NCI-H2081 treated with DMSO at 0.1 percent for 48 hours (cell line): ENCODE data around the gene OBP2B.
"Not testable (repeated sequence)": the region's sequence is repeated elsewhere in the genome, so short reads cannot be mapped to it uniquely, and the experiment has no call there.

Experiments used
- DNase-seq: peaks from one replicate; lab custom pipeline; 2025; lab: John Stamatoyannopoulos, UW

Gene OBP2B, protein sequence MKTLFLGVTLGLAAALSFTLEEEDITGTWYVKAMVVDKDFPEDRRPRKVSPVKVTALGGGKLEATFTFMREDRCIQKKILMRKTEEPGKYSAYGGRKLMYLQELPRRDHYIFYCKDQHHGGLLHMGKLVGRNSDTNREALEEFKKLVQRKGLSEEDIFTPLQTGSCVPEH

DNA sequence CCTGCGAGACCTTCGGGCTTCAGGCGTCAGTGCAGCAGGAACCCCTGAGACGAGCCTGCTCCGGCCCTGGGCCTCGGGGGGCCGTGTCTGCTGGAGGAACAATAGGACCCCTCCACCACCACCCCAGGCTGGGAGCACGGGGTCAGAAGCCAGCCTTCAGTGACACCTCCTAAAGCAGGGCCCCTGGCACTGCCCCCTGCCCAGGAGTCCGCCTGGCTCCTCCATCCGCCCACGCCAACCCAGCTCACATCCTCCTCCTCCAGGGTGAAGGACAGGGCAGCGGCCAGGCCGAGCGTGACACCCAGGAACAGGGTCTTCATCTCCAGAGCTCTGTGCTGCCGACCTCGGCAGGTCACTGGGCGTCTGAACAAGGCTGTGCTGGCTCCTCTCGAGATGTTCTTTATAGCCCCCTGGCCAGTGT is at the start of gene OBP2B:
TSS of gene OBP2B (minus strand) at position 371 of the 421 bp plus-strand sequence. CDS start at position 320, 51 bp downstream.
- DNase-seq: not testable (repeated sequence)

DNA sequence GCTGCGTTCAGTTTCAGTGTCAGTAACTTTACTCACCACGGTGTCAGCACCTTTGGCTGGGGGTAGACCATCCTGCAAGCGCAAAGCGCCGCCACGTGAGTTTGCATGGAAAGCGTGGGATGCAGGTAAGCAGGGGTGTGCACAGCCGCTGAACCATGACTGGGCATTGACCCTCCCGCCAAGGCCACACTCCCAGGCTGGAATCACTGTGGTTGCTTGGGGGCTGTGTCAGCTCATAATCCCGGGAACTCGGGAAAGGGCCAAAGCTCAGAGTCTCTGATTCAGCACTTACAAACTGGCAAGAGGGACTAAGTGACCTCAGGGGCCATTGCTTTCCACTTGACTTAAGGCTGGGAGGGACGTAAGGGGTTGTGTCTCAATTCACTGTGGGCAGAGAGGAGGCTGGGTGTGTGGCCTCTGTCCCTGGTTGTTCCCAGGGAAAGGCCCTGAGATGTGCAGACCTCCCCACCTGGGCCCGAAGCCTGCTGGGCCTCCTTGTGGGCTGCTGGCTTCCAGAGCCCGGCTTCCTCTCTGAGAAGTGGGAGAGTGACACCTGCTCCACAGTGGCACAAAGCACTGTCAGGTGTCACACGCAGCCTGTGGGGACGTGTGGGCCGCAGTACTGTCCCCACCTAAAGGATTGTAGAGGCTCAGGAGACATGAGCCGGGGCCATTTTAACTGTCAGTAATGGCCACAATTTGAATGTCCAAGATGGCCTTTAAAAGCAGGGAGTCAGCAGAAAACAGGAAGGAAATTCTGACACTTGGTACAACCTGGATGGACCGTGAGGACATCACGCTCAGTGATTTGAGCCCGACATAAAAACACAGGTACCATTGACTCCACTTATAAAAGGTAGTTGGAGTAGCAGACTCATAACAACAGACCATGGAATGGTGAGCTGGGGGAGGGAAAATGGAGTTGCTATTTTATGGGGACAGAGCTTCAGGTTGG is 49.3 kb upstream of the OBP2B start:
- no peak for DNase-seq

DNA sequence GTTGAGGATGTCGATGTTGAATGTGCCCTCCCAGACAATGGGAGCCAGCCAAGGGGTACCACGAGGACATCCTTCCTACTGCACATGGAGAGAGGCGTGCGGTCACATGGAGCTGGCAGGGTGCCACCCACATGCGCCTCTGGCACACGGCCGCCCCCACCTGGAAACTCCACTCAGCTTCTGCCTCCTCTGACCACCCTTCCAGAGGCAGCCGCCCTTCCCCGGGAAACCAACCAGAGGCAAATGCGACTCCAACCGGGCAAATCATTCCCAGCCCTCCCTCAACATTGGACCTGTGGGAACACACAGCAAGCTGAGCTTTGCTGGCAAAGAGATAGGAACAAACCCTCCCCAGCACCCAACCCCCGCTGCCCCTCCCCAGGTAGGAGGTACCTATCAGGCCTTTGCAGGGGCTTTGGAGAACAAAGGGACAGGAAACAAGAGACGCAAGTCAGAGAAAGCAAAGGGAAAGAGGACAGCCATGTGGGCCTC is 48.5 kb upstream of the OBP2B start:
- no peak for DNase-seq

DNA sequence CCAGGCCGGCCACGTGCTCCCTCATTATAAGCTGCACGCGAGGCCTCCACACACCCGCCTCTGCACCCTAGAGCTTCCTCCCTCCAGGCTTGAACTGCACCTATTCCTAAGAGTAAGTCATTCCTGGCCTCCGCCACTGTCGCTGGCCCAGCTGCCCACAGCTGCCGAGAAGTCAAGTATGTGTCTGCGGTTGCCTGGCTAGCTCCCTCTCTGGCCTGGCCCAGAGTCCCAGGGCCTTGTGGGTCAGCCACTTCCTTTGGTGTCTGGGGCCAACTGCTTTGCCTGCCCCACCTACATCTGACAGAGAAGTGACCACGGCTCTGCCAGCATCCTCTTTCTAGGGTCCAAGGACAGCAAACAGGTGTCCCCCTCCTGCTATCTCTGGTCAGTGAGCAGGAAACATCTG is 47.6 kb upstream of the OBP2B start:
- DNase-seq: no peak

DNA sequence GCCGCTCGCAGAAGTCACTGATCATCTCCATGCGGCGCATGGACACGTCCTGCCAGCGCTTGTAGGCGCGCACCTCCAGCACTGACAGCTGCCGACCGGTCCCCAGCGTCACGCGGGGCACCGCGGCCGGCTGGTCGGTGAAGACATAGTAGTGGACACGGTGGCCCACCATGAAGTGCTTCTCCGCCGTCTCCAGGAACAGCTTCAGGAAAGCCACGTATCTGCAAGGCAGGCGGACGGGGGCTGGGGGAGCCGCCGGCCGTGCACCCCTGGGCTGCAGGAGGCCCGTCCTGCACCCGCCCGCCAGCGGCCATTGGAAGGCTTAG is 47.0 kb upstream of the OBP2B start:
- no peak for DNase-seq

DNA sequence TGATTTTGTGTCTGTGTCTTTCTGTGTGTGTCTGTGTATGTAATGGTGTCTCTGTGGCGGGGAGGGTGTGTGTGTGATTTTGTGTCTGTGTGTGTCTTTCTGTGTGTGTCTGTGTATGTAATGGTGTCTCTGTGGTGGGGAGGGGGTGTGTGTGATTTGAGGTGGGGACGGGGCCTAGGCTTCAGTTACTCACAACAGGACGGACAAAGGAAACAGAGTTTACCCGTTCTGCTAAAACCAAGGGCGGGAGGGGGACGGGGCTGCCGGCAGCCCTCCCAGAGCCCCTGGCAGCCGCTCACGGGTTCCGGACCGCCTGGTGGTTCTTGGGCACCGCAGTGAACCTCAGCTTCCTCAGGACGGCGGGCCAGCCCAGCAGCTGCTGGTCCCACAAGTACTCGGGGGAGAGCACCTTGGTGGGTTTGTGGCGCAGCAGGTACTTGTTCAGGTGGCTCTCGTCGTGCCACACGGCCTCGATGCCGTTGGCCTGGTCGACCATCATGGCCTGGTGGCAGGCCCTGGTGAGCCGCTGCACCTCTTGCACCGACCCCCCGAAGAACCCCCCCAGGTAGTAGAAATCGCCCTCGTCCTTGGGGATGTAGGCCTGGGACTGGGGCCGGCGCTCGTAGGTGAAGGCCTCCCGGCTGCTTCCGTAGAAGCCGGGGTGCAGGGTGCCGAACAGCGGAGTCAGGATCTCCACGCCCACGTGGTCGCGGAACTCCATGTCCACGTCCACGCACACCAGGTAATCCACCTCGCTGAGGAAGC is 46.5 kb upstream of the OBP2B start:
- no peak for DNase-seq

DNA sequence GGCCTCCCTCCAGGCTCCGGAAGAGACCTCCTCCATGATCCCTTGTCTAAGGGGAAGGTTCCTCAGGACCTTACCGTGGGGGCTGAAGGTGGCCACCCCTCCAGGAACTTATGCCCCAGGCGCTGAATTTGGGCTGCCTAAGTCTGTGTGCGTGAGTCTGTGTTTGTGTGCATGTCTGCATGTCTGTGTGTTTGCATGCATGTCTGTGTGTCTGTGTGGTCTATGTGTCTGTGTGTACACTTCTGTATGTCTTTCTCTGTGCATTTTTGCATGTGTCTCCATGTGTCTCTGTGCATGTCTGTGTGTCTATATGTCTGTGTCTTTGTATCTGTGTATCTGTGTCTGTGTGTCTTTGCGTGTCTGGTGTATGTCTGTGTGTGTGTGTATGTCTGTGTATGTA is 45.4 kb upstream of the OBP2B start:
- DNase-seq: no peak

DNA sequence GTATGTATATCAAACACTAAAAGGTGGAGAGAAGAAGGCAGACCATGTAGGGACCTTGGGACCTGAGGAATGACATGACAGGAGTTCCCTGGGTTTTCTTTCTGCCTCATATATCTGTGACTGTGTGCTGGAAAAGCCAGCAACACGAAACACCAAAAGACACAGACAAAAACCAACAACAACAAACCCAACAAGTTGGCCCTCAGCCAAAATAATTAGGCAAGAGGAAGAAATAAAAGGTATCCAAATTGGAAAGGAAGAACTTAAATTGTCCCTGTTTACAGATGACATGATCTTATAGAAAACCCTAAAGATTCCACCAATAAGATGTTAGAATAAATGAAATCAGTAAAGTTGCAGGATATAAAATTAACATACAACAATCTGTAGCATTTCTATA is 44.2 kb upstream of the OBP2B start:
- no peak for DNase-seq

DNA sequence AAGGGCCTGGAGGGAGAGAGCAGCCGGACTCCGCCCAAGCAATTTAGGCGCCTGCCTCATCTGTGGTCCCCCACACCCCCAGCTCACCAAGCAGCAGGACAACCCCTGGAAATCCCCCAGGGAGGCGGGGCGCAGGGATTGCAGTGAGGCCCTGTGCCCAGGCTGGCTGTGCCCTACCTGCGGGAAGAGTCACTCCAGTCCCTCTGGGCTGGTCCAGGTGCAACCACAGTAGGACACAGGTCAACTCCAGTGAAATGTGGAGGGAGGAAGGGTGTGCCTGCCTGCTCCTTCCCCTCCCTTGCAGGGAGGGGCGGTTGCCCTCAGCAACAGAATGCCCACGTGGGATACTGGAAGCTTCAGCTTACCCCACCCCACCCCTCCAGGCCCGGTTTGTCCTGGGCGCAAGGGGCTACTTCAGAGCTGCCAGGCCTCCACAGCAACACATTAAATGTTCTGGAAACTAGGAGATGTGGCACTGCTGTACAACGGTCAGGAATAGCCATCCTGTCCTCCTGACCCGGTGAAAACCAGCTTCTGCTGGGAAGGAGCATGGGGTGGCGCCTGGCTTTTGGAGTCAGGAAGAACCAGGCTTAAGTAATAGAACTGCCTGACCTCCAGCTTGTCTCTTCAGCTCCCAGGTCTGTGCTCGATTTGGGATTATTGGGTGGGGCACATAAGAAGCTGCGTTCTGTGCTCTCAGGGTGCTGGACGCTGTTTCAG is 43.4 kb upstream of the OBP2B start:
- DNase-seq: no peak

DNA sequence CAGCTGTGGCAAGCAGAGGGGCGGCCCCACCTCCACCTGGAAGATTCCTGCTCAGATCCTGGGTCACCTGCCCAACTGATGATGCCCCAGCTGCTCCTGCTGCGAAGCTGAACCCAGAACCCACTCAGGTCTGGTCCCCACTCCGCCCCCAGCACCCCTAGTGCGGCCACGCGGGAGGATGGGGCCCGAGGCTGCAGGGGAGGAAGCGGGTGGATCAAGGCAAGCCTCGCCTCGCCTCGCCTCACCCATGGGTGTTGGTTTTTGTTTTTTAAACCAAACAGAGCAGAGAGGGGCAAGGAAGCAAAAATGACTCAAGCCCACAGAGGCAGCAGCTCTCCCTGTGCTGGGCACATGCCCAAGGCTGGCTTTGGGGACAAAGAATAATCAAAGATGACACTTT is 42.7 kb upstream of the OBP2B start:
- DNase-seq: no peak

DNA sequence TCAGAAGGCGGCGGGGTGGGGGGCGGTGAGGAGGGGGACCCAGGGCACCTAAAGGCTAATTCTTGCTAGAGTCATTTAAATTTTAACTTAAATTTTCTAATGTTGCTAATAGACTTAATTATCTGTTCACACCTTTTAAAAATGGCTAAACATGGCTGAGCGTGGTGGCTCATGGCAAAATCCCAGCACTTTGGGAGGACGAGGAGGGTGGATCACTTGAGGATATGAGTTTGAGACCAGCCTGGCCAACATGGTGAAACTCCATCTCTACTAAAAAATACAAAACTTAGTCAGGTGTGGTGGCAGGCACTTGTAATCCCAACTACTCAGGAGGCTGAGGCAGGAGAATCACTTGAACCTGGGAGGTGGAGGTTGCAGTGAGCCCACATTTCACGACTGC is 42.2 kb upstream of the OBP2B start:
- not testable (repeated sequence) for DNase-seq

DNA sequence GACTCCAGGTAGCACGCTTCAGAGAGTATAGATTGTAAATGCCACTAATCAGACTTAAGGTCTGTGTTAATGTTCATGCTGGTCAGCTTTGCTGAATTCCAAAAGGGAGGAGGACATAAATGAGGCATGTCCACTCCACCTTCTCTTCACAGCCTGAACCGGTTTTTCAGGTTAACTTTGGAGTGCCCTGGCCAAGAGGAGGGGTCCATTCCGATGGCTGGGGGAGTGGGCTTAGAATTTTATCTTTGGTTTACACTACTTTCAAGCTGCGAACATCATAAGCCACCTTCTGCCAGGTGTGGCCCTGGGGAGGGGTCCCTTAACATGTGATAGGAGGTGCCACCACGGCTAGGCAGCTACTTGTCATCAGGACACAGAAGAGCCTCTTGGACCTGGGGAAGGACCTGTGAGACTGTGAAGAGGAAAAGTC is 41.7 kb upstream of the OBP2B start:
- DNase-seq: no peak

DNA sequence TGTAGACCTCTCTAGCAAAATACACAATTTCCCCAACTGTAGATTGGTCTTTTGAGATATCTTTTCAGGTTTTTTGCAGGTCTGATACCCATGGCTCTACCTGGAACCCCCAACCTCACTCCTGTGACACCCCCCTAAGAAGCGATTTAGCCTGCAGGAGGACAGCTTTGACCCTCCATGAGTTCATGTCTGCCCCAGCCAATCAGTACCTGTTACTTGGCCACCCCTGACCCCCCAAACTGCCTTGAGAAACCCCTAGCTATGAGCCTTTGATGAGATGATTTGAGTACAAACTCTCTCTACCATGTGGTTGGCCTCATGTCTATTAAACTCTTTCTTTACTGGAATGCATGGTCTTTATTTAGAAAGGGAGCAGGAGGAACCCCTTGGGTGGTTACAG is 40.3 kb upstream of the OBP2B start:
- no peak for DNase-seq

DNA sequence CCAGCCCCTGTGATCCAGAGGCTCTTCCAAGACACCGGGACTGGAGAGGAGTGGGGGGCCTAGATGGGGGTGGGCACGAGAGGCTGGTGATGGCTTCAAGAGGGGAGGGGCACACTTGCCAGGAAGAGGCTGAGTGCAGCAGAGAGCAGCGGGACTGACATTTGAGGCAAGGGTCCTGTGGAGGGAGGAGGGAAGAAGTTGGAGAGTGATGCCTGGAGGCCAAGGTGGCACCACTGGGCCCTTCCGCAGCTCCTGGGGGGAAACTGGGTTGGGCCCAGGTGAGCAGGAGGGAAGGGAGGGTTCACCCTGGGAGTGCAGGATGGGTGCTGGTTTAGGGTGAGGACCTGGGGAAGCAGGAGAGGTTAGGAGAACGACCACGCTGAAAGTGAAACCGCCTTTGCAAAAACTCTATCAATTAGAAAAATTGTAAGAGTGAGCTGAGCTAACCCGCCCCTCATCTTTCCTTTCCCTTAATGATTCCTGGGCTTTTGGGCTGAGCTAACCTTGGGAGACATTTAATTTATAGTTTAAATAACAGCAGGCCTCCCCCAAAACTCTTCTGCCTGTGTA is 39.8 kb upstream of the OBP2B start:
- DNase-seq: no peak

DNA sequence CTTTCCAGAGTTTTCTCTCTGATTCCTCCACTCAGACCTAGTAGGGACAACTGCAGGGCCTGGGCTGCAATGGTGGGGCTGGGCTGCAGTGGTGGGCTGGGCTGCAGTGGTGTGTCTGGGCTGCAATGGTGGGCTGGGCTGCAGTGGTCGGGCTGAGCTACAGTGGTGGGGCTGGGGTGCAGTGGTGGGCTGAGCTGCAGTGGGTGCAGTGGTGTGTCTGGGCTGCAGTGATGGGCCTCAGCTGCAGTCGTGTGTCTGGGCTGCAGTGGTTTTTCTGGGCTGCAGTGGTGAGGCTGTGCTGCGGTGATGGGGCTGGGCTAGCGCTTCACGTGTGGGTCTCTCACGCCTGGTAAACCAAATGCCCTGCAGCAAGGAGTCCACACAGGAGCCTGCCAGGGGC is 38.6 kb upstream of the OBP2B start:
- DNase-seq: no peak

DNA sequence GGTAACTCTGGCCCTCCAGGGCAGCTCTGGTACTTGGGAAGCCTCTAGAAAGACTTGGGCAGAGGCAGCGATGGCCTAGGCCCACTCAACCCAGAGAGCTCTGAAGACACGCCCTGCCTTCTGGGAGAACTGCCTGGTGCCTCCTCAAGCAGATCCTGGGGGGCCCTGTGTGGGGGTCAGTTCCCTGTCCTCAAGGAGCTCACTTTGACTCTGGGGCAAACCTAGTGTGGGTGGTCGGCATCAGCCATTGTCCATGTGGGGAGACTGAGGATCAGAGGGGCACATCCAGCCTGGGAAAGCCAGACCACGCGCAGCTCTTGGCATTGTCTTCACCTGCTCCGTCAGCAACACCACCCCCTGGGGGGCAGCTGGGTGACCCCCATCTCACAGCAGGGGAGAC is 37.9 kb upstream of the OBP2B start:
- DNase-seq: no peak

DNA sequence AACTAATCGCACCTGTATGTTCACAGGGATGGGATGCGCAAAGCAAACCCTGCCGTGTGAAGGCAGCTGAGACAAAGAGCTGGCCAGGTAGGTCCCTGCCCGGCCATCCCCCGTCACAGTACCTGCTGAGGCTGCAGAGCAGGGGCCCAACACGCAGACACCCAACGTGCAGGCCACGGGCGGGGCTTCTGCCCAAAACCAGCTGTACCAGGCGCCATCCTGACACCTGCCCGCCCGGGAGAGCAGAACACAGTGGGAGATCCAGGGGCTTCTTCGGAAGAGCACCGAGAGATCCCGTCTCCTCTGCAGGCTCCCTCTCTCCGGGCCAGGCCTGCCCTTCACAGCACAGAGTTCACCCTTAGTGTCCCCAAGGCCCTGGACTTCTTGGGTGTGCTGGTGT is 37.5 kb upstream of the OBP2B start:
- DNase-seq: no peak

DNA sequence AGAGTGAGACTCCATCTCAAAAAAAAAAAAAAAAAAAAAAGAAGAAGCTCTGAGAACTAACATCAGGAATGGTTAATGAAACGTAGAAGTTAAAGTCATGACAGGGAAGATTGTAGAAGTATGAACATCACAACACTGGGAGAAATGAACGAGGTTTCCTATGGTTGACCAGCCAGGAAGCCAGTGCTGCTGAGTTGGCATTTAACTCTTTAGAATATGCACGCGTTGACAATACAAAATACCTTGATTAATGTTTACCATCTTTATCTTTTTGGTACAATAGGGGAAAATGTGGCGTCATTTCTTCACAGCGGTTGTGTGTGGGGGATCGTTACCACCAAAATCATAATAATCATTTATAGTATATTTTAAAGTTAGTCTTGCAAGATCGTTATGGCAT is 33.9 kb upstream of the OBP2B start:
- no peak for DNase-seq

DNA sequence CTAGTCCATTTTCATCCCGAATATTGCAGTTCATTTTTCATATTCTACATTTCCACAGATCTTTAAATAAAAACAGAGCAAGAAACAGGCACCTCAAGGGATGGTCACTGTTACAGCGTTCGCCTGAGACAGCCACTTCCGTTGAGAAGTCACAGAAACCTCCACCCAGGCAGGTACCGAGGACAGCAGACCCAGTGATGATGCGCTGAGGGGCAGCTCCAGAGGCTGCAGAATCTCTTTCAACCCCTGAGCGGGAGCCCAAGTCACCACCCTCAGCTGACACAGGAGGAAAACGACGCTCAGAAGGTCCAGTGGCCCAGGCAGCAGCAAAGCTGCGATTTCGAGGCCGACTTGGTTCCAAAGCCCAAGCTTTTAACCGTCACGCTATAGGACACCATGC is 33.2 kb upstream of the OBP2B start:
- DNase-seq: no peak

DNA sequence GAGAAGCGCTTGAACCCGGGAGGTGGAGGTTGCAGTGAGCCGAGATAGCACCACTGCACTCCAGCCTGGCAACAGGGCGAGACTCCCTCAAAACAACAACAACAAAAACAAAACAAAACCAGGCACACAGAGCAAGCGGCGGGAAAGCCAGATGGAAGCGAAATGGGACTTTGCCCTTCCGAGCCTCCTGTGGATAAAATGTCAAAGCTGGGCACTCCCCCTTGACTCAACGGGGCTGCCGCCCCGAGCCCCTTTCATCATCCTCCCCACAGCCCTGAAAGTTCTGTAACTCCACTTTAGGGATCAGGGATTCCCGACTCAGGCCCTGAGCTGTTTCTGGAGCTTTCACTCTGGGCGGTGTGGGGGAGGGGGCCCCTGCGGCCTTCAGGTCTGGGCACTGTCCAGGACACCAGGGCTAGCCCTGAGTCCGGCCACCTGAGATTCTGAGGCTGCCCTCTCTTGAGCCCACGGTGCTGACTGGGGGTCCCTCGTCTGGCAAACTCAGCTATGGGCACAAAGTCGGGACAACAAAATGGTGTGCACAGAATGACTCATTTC is 30.6 kb upstream of the OBP2B start:
- DNase-seq: no peak

DNA sequence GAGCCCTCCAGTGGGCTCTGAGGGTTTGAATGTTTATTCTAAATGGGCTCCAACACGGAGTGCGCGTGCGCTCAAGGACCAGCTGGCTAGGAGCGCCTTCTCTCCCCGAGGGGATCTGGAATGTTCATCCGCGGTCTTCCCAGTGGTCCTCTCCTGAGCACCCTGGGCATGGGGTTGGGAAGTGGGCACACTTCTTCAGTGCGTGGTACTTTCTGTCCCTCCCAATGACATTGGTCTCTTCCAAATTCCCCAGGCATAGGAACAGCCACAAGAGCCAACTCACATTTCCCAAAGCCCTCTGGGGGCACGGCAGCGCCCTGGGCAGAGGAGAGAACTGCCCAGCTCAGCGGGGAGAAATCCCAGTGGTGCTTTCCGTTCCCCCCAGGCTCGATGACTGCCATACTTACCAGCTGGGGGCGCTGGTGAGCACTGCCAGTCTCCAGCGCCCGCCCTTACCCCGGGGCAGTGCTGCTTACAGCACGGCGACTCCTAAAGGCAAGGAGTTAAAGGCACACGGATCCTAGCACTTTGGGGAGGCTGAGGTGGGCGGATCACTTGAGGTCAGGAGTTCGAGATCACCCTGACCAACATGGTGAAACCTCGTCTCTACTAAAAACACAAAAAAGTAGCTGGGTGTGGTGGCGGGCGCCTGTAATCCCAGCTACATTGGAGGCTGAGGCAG is 29.9 kb upstream of the OBP2B start:
- no peak for DNase-seq
